Chondrocyte (in vitro differentiated cells): ENCODE measurements around the gene TOM1L1. TPM values are rescaled to one million over a fixed set of nuclear protein-coding genes. Genes with fewer than 3 reads are reported as not detected.

Experiments used
- DNase-seq: peaks from one replicate; pipeline ENCODE4 v3.0.0; 2021; ENCODE audit warnings: mixed read lengths, low spot score
- H3K27ac Mint-ChIP-seq: one replicate; pipeline ENCODE4 v1.8.0; 2021; ENCODE audit warnings: mild to moderate bottlenecking, moderate library complexity, mixed read lengths; ENCODE audit not compliant: unreplicated experiment
- H3K27me3 Mint-ChIP-seq: 2 replicates; pipeline ENCODE4 v1.8.0; 2021; ENCODE audit warnings: low read depth, mixed read lengths
- H3K36me3 Mint-ChIP-seq: 2 replicates; pipeline ENCODE4 v1.8.0; 2021; ENCODE audit warnings: low read depth, mixed read lengths
- H3K4me1 Mint-ChIP-seq: 2 replicates; pipeline ENCODE4 v1.8.0; 2021; ENCODE audit warnings: low read depth, mild to moderate bottlenecking, mixed read lengths
- H3K4me3 Mint-ChIP-seq: one replicate; pipeline ENCODE4 v1.8.0; 2021; ENCODE audit warnings: mild to moderate bottlenecking, moderate library complexity, mixed read lengths; ENCODE audit not compliant: unreplicated experiment
- H3K9me3 Mint-ChIP-seq: 2 replicates; pipeline ENCODE4 v1.8.0; 2021; ENCODE audit warnings: low read depth, mixed read lengths
- CTCF ChIP-seq: fragments of 200-600 bp; sonication (generic); IDR thresholded peaks from 2 replicates; pipeline ENCODE4 v1.5.0; 2021; ENCODE audit warnings: antibody characterized with exemption, mild to moderate bottlenecking, moderate library complexity
- total RNA-seq: library from RNA; stranded (reverse); gene quantifications from 3 replicates; pipeline ENCODE4 v1.2.1, GENCODE V29; 2021

TOM1L1 gene
- total RNA-seq, 1 donor from 2014 or later, result 28.4 TPM

DNA sequence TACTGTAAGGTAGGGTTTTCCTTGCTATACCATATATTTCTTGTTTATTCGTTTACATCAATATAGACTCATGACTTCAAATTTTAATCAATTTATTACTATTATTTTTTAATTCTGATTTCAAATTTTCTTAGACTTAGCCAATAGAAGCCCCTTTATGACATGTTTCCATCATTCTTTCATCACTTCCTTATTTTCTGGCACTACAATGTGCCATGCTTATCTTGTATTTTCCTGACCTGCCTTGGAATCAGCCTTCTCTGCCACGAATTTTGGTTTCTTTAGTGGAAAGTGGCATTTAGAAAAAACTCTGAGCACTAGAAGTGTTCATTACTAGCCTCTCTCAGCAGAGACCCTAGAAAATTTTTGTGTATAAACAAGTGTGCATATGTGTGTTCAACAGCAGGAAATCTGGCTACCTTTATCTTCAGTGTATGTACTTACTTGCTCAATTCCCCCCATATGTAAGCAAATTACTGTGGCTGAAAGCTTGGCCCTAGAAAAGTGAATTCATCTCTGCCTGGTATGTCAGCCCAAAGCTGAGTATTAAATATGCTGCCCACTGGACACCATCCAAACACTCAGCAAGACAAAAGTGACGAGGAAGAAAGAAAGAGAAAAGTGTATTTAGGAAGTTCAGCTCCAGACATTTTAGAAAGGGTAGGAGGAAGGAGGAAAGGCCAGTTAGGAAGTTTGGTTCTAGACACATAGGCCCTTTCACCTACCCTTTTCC, 71.9 kb downstream of the TOM1L1 start:
- no peak for DNase-seq
- Mint-ChIP-seq H3K4me1 (peaks cover 12% of the 10 kb centered on the region), H3K27ac (no peak overlapping the region), H3K4me3 (no peak overlapping the region), H3K27me3 (no peaks in the 10 kb centered on the region), H3K36me3 (no peaks in the 10 kb centered on the region), H3K9me3 (no peaks in the 10 kb centered on the region)
- TF ChIP-seq CTCF, result no peak

DNA sequence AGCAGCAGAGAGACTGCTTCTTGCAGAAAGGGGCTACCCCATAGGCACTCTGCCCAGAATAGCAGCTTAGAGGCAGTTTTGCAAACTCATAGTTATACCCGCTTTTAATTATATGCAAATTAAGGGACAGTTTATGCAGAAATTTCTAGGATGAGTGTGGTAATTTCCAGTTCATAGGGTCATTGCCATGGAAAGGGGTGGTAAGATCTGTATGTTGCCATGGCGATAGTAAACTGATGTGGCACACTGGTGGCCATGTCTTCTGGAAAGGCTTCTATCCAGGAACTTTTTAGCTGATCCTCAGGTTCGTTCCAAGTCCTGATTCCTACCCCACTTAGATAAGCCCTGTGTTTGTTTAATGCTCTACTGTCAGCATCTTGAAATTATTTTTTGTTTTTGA, 74.1 kb downstream of the TOM1L1 start:
- Mint-ChIP-seq H3K4me1 (peaks cover 16% of the 10 kb centered on the region), H3K27me3 (no peaks in the 10 kb centered on the region), H3K36me3 (no peaks in the 10 kb centered on the region), H3K4me3 (no peak overlapping the region), H3K9me3 (no peaks in the 10 kb centered on the region), H3K27ac (no peak overlapping the region)
- no peak for TF ChIP-seq CTCF
- no peak for DNase-seq

DNA sequence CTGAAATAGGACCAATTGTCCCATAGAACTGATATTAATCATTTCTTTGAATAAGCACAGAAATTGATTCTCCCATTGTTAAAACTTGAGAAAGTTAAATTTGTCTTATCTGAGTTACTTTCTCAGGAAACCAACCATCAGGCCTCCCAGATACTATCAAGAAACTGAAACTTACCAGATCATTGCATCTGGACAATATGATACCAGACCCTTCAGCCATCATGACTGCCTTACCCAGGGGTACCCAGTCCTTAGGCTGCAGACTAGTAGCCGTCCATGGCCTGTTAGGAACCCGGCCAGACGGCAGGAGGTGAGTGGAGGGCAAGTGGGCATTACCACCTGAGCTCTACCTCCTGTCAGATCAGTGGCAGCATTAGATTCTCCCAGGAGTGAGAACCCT, 75.7 kb downstream of the TOM1L1 start:
- Mint-ChIP-seq H3K4me3 (no peak overlapping the region), H3K4me1 (peaks cover 12% of the 10 kb centered on the region), H3K27me3 (no peaks in the 10 kb centered on the region)

GRCh38 chr17:54977744-54978143, 77.1 kb downstream of the TOM1L1 start:
- TF ChIP-seq CTCF, result no peak
- Mint-ChIP-seq H3K9me3 (peaks cover 9% of the 10 kb centered on the region), H3K4me1 (peaks cover 18% of the 10 kb centered on the region), H3K27me3 (no peaks in the 10 kb centered on the region), H3K4me3 (no peak overlapping the region), H3K36me3 (peaks cover 3% of the 10 kb centered on the region), H3K27ac (no peak overlapping the region)
- no peak for DNase-seq

More for the DNA sequence above, 75.7 kb downstream of the TOM1L1 start:
- no peak overlapping the region for H3K27ac Mint-ChIP-seq
- H3K36me3 Mint-ChIP-seq, result peaks cover 3% of the 10 kb centered on the region
- H3K9me3 Mint-ChIP-seq, result peaks cover 7% of the 10 kb centered on the region
- no peak for TF ChIP-seq CTCF
- DNase-seq, result no peak

DNA sequence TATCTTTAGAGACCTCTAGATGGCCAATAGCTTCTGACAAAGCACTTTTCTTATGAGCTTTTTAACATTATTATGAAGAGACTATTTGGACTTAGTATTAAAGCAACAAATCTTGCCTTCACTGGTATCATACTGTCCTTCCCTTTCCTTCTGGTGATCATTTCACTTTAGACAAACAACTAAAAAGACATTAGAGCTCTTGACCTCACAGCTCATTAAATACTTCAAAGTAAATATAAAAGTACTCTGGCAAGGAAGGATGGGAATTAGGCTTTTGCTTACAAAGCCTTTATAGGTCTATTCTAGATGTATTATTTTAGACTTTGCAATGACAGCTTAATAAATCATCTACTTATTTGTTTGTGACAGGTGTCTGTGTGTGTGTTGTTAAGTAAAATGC, 79.0 kb downstream of the TOM1L1 start:
- Mint-ChIP-seq H3K27me3 (no peaks in the 10 kb centered on the region), H3K4me1 (peaks cover 30% of the 10 kb centered on the region), H3K4me3 (no peak overlapping the region), H3K27ac (no peak overlapping the region), H3K36me3 (peaks cover 3% of the 10 kb centered on the region), H3K9me3 (peaks cover 9% of the 10 kb centered on the region)
- no peak for TF ChIP-seq CTCF
- no peak for DNase-seq
